HG02981 (cell line): ENCODE results near the gene SLC25A31.

ENCODE experiments used
- ATAC-seq: cut with Tn5 transposase; IDR thresholded peaks from one replicate; pipeline ENCODE4 v1.9.1; 2021; ENCODE audit warnings: mild to moderate bottlenecking, moderate library complexity; ENCODE audit not compliant: unreplicated experiment

SLC25A31 gene

DNA sequence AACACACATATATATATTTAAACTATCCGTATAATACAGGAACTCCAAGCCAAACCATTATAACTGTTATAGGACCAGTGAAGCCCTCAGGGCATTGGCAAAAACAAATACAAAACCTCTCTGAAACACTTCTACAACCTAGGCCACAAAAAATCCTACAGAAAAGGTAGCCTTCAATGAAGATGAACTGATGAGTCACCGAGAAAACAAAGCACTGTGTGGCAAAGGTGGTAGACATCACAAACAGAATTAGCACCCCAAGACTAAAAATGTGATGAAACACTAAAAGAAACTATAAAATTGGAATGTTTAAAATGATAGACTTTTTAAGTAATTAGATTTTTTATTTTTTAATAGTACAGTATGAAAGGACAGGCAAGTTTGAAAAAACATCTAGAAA is 46.4 kb downstream of the SLC25A31 start:
- no peak for ATAC-seq

DNA sequence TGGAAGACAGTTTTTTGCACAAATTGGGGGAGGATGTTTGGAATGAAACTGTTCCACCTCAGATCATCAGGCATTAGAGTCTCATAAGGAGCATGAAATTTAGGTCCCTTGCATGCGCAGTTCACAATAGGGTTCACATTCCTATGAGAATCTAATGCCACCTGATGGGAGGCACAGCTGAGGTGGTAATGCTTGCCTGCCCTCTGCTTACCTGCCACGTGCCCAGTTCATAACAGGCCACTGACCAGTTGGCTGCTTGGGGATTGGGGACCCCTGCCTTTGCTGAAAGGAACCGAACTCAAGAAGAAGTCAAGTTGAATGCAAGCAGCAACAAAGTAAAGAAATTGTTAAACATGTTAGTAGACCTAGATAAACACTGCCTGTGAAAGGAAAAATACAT is 47.3 kb downstream of the SLC25A31 start:
- ATAC-seq, result no peak

DNA sequence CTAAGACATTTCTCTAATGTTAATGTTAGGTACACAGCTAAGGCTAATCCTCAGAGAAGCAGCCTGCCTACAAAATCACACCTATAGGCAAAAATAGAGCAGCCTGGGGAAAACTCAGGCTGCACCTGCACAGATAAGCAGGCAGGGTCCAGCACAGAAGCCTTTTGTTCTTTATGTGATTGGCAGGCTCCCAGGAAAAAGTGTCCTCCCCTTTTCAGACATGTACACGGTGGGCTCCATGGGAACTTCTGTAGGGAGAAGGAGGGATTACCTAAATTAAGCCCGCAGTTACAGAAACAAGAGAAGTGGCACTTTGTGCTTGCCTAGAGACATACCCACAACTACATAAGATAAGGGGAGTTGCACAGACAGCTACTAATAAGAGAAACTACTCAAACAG is 47.9 kb downstream of the SLC25A31 start:
- no peak for ATAC-seq

DNA sequence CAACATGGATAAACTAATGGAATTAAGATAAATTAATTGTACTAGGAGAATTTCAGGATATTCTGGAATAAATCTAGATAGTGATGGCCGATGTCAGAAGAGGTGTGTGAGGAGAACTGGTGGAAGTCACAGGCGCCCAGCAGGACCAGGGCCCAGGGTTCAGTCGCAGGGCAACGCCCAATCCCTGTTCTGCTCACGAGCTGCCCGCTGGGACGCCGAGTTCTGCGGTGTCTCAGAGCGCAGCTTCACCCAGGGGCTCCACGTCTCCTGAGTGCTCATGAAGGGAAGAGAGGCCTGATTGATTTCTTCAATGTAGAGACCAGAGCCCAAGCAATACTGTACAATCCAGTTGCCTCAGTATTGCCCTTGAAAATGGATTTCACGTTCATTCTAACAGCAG is 50.4 kb downstream of the SLC25A31 start:
- ATAC-seq, result no peak

DNA sequence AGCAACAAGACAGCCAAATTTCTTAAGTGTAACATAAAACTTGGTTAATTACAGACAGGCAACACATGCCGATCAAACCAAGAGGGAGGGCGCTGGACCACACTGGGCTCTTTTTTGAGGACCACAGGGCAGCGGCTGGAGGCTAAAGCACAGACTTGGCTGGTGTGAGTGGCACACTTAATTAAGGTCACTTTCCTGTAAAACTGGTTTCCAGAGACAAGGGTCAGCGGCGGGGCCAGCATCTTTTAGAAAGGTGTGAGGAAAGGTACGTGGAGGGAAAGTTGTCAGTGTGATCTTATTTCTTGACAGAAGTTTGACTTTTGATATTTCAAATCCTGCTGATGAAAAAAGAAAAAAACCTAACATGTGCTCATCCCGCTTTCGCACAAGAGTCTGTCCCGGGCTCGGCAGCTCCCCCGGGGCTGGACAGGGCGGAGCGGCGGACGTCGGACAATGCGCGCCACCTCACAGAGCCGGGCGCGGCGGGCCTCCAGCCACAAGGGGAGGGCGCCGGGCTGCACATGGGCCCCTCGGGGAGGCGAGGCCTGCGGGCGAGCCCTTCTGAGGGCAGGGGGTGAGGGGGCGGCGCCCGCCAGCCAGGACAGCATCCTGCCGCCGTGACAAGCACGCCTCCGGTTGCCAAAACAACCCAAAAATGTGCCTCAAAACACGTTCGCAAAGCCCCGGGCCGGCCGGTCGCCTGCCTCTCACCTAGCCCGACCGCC is 51.3 kb downstream of the SLC25A31 start:
- ATAC-seq, result peak; percentile 38

DNA sequence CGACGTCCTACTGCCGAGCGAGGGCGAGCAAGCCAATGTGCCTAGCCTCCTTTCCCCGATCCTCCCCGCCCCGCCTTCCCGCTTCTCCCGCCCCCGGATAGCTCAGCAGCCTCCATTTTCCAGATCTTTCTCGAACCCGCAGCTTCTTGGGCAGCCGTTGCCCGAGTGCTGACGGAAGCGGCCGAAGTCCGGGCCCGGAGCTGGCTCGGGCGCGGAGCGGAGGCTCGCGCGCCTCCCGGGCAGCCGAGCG is 51.8 kb downstream of the SLC25A31 start:
- ATAC-seq, result peak; percentile 72

DNA sequence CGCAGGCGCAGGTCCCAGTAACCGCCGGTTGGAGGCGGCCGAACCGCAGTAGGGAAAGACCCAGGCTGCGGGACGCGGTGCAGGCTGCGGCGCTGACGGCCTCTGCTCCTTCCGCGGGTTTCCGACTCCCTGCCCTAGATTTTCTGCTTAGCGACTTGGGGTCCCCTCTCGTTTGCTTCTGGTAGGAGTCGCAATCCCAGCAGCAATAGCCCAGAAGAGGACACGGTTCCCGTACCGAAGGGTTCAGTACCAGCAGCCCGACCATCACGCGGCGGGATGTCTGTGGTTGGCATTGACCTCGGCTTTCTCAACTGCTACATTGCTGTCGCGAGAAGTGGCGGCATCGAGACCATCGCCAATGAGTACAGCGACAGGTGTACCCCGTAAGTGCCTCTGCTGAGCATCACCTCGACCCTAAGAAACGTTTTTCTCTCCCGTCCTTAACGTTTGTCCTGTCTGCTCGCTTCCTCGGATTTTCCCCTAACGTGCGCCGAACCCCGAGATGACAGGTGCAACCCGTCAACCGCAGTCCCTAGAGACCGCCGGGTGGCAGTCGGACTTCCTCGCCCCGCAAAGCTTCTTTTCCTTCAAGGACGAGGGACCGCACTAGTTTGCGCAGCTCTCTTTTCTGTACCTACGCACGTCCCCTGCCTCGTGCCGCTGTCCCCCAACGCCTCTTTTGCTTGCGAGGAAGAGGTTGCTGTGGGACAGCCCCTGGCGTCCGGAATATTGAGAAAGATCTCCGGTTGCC is 52.2 kb downstream of the SLC25A31 start, which contains the start of gene HSPA4L:
Gene HSPA4L, plus strand, starts transcription at position 48 of the 751 bp plus-strand sequence. Its CDS starts 229 bp downstream, at position 277.
- peak; percentile 41 for ATAC-seq

DNA sequence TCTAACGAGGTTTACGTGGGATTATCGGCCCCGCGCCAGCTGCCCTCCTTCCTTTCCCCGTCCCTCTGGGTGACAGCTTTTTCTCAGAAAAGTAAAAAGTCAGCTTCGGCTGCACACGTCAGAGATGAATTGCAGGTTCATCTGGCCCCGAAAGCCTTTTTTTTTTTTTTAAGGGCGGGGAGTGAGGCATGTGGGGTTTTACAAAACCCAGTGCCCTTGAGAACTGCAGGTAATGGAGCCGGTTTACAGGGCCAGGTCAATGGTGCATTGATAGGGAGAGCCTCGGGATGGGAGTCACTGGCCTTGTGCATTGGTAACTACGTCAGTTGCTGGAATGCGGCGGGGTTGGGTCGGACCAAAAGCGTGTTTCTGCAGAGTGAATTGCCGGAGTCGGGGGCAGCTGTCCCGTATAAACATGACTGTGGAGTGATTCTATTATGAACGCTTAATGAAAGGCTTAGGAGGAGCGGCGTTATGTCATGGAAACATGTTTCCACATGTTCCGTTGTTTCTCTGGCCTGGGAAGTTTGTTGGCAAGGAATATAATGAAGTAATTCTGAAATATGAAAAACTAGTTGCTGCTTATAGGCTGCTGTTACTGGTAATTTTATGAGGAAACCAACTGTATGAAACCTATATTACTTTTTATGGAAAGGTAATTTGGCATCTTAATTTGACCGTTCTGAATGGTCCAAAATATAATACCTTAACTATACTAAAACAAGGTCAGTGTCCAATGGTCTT is 53.0 kb downstream of the SLC25A31 start:
- peak; percentile 15 for ATAC-seq

DNA sequence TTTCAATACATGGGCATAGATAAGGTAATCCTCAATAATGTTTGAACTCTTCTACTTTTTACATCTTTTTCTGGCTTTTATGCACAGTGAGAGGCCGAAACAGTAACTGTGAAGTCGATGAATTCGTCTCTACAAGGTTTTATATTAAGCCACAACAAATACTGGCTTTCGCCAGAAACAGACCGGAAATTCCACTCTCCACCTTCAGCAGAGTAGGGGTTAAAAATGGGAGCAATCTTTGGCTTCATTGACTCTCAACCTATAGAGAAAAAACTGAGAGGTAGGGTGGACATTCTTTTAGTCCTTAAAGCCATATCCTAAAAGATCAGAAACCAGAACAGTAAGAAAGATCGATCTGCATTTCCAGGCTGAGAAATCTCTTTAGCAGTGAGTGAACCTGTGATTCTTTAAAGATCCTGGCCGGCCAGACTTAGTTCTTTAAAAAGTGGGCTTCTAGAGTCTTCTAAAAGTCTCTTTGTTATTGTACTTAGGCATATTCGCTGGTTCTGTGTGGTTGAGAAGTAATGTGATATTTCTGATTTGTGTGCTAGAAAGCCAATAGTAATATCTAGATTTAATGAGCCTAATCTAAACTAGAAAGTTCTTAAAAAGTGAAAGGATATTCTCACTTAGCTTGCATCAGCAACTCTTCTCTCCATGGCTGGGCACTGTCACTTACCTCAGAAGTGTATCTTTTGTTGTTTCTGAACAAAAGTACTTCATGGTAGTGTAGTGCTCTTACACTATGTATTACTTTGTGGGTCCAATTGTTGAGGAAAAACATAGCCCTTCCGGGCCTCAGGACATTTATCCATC is 54.0 kb downstream of the SLC25A31 start:
- ATAC-seq, result no peak

DNA sequence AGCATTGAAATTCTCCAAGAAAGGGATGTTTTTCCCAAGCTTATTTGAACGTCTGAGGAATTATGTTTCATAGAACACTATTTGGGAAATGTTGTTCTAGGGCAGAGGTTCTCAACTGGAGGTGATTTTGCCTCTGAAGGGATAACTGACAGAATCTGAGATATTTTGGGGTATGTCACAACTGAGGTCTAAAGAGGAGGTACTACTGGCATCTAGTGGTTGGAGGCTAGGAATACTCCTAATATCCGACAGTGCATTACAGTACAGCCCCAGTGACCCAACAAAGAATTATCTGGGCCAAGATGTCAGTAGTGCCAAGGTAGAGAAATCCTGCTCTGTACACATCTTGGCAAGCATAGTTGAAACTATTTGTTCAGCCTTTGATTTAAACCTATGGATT is 58.3 kb downstream of the SLC25A31 start:
- ATAC-seq, result peak; percentile 62

DNA sequence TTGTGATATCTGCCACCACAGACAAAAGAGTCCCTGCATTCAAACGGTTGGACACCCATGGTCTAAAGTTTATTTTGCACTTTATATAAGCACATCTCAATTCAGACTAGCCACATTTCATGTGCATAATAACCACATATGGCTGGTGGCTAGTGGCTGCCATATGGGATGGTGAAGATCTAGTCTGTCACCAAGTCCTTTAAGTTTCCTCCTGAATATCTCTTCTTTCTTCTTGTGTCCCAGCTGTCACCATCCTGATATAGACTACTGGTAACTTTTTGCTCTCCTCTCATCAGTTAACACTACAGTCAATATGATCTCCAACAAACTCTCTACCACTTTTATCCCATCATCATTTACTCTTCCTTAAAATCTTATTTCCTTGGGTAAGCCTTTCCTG is 61.2 kb downstream of the SLC25A31 start:
- peak; percentile 18 for ATAC-seq

DNA sequence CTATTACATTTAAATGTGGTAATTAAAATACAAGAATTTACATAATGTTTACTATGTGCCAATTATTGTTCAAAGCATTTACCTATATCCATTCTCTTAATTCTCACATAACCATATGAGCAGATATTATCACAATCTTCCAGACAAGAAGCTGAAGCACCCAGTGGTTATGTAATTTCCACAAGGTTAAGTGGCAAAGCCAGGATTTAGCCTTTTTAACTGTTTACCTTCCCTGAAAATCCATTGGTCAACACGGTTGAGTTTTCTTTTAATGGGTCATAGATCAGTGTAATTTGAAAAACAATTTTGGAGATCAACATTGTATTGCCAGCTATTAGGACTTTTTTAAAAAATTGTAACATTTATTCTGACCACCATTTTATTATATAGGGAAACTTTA is 63.3 kb downstream of the SLC25A31 start:
- ATAC-seq, result no peak

DNA sequence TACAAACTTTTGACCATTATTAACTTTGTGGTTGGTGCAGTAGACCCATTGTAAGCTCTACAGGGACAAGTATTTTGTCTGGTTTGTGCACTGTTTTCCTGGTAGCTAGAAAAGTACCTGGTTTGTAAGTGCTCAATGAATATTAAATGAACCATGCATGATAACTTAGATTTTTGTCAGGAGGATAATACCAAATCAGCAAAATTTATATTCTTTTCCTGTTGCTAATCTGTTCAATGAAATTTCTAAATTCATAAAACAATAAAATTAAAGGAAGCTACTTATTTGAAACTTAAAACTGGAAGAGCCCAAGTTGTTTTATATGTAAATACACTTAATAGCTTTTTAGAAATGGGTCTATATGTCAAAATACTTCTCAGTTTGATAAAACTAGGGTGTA is 69.5 kb downstream of the SLC25A31 start:
- no peak for ATAC-seq

DNA sequence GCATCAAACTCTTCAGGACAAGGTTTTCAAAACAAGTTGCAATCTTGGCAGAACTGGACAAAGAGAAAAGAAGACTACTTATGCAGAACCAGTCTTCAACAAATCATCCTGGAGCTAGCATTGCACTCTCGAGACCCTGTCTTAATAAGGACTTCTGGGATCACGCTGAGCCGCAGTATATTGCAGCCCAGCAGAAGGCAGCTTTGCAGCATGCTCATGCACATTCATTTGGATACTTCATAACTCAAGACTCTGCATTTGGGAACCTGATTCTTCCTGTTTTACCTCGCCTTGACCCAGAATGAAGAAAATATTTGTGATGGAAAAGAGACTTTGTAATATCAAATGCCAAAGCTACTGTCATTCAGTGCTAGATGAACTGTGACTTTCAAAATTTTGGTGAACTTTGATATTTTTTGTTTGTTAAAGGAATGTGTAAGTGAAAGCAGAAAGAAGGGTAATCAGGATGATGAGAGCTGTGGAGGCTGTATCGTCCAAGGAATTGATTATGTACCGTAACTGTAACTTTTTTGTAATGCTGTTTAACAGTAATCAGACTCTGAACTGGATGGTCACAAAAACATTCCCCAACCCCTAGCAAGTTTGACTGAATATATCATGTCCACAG is 79.1 kb downstream of the SLC25A31 start:
- no peak for ATAC-seq

DNA sequence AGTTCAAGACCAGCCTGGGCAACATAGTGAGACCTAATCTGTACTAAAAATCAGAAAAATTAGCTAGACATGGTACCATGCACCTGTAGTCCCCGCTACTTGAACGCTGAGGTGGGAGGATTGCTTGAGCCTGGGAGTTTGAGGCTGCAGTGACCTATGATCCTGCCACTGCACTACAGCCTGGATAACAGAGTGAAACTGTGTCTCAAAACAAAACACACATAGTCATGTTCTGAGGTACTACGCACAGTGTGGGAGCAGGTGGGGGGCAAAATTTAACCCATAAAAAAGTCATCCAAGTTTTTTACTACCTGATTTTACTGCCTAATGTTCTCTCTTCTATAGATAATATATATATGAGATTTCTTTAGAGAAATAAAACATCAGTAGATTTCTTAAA is 80.4 kb downstream of the SLC25A31 start:
- no peak for ATAC-seq

DNA sequence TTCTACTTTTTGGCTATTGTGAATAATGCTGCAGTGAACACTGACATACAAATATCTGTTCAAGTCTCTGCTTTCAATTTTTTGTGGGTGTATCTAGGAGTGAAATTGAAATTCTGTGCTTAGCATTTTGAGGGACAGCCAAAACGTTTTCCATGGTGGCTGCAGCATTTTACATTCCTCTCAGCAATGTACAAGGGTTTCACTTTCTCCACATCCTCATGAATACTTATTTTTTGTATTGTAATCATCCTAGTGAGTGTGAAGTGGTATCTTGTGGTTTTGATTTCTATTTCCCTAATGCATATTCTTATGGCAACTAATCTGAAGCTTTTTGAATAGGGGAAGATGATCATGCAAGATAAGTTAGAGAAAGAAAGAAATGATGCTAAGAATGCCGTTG is 92.2 kb downstream of the SLC25A31 start:
- ATAC-seq, result no peak
